ELR (cell line): ENCODE results near the gene PLA2G1B.
A peak's percentile ranks its signal among the peaks of the same experiment; 100 is the strongest.
"Not testable (repeated sequence)": the region's sequence is repeated elsewhere in the genome, so short reads cannot be mapped to it uniquely, and the experiment has no call there.

ENCODE experiments used
- DNase-seq: peaks from one replicate; pipeline ENCODE4 v3.0.0-alpha.2; 2015; ENCODE audit warnings: low read depth

Gene PLA2G1B

DNA sequence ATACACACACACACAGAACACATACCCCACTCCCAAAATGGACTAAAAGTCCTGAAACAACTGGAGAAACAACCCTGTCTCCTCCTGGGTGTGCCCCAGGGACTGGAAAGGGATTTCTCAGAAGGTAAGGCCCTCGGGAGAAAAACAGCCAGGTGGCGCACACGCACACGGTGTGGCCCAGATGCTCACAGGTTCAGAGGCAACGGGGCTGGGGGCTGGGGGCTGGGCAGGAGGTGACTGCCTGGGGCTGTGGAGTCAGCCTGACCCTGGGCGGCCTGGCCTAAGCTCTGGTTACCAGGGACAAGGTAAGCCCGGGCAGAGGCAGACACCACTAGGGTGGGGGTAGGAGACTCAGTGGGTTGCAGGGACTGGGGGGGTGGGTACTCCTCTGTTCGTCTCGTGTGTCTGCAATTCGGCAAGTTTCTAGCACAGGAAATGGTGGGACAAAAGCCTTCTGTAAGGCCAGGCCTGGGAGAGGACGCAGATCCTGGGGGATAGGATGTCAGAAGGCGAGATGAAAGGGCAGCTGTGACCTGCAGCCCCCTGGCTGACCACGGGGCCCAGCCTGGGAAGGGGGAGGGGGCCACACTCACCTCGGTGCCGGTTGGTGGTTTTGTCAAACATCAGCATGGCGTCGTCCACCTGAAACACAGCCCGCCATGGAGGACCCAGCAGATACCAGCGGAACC, 31.0 kb upstream of the PLA2G1B start:
- DNase-seq, result no peak

DNA sequence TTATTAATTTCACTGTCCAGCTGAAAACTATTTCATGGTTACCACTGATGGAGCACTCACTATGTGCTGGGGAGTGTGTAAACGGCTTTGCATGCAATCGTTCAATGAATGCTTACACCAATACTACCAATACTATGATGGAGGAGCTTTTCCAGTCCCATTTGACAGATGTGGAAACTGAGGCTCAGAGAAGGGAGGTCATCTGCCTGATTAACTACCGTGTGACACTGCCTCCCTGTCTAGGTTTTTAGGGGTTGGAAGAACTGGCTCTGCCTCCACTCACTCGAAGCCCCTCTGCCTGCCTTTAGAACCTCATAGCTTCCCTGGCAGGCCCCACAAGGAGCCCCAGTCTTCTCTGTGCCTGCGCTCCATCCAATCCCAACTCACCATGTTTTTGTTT, 29.5 kb upstream of the PLA2G1B start:
- no peak for DNase-seq

DNA sequence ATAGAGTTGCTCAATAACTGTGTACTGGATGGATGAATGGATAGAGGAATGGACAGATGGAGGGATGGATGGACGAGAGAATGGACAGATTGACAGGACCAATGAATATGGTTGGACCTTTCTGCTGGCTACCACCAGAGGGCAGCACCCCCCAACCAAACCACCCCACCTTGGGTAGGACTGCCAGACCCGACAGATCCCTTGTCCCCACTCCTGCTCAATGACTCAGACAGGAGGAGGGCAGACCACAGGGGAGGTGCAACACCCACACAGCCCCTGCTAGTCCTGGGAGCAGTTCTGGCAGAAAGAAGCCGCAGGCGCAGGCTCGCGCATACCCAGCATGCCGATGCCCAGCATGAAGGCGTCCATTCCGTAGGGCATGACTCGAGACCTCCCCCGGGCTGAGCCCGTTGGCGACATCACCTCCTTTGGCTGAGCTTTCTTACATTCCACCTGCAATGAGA, 29.0 kb upstream of the PLA2G1B start:
- DNase-seq, result peak; percentile 86

DNA sequence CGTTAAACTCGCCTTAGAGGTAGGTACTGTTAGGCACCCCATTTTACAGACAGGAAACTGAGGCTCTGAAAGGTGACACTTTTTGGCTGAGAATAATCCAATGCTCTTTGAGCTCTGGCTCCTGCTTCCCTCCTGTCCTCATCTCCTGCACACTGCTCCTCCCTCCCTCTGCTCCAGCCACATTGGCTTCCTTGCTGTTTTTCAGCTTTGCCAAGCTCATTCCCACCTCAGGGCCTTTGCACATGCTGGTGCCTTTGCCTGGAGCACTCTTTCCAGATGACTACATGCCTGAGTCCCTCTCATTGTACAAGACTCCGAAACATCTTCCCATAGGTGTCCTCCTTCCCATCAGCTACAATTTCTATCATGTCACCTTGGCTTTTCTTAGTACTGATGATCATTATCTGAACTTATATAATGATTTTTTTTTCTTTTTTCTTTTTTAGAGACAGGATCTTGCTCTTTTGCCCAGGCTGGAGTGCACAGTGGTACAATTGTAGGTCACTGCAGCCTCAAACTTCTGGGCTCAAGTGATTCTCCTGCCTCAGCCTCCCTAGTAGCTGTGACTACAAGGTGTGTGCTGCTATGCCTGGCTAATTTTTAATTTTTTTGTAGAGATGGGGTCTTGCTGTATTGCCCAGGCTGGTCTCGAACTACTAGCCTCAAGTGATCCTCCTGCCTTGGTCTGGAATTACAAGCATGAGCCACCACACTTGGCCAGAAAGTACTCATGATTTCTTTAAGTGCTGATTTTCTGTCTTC, 26.2 kb upstream of the PLA2G1B start:
- DNase-seq, result no peak

DNA sequence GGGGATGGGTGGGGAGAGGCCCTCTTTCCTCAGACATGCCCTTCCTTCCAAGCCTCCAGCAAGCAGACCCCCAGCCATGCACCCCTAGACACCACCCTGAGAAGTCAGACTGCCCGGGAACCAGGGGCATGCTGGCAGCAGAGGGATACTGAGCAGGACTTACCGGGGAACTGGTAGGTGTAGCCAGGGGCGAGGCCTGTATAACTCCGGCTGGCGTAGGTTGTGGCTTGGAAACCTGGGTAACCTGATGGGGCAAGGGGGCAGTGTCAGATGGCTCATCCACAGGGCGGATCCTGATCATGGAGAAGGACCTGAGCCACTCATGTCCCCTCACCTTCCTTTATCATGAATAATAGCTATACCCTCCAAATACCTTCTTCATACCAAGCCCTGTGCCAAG, 25.6 kb upstream of the PLA2G1B start:
- no peak for DNase-seq

DNA sequence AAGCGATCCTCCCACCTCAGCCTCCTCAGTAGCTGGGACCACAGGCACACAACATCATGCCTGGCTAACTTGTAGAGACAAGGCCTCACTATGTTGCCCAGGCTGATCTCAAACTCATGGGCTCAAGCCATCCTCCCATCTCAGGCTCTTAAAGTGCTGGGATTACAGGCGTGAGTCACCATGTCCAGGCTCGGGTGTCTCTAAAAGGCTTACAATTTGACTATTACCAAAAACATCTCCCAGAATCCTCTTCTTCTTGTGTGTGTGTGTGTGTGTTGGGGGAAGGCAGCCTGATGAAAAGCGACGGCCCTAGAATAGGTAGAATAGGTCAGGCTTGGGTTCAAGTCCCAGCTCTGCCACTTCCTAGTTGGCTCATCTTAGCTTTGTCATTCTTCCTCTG, 24.5 kb upstream of the PLA2G1B start:
- DNase-seq, result peak; percentile 70

DNA sequence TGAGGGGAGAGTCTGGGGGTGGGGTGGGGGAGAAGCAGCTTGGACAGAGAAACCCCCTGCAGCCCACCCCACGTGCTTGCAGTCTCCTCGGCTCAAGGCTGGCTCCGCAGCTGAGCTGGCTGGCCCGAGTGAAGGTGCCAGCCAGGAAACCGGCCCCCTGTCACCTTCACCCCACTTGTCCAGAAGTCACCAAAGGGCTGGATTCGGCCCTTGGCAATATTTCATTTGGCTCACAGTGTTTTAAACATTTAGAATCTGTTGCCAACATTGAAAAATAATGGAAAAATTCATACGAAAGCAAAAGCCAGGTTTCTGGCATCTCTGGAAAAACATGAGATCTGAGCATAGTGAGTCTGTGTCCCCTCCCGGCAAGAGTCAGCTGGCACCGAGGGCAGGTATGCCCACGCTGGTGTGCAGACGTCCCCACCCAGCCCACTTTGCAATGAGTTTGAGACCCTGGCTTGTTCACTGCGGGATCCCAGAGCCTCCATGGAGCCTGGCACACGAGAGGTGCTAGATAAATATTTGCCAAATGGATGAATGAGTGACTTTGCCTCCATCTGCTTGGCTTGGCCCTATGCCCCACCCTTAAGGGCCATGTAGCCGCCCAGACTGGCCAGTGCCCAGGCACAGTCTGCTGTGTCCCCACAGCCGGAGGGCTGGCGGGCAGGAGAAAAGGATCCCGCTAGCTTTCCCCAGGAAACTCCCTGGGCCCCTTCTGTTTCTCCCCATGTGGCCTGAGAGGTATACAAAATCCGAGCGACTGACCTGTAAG, 23.2 kb upstream of the PLA2G1B start:
- DNase-seq, result no peak

DNA sequence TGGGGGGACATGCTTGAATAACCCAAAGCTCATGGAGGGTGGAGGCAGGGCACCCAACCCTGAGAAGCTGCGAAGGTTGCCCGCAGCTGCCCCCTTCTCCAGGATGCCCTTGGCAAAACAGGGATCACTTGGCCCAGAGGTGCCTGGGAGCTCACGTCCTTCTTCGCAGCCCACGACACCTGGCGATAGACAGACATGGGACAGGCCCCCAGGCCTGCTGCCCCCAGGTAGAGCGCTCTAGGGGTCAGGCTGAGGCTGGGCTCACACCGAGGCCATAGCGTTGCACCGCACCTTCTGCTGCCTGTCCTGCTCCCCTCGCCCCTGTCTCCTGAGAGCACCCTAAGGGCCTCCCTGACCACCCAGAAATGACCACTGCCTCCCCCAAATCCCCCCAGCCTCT, 20.2 kb upstream of the PLA2G1B start:
- no peak for DNase-seq

DNA sequence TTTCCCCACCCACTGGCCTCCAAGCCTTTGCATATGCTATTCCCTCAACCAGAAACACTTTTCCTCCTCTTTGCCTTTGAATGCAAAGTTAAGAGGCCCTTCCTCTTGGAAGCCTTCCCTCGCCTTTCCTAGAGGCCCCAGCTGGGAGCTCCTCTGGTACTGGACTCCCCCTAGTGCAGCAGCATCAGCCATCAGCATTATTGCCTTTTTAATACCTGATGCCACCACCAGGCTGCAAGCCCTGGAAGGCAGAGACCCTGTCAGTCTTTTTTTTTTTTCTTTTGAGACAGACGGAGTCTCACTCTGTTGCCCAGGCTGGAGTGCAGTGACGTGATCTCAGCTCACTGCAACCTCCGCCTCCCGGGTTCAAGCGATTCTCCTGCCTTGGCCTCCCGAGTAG, 19.1 kb upstream of the PLA2G1B start:
- DNase-seq, result peak; percentile 40

DNA sequence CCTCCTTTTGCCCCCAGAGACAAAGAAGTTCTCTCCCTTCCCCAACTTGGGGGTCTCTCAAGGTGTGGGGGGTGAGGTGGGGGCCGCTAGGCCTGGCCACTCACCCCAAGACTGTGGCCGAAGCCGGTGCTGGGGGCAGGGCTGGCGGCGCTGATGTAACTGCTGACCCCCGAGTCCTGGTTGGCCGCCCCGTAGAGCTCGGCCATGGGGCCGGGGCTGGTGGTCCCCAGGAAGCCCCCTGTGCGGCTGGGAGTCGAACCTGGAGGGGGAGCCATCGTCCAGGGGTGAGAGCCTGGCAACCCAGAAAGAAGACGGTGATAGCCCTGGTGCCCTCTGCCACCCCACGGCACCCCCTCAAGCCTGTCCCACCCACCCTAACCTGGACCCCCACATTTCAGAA, 18.5 kb upstream of the PLA2G1B start:
- no peak for DNase-seq

DNA sequence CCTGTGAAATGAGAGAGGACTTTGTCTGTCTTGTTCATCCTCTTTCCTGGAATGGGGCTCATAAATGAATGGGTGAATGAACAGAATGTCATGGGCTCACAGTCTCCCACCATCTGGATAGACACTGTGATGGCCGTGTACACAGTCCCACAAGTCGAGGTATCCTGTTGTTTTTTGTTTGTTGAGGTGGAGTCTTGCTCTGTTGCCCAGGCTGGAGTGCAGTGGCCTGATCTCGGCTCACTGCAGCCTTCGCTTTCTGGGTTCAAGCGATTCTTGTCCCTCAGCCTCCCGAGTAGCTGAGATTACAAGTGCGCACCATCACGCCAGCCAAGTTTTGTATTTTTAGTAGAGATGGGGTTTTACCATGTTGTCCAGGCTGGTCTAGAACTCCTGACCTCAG, 16.1 kb upstream of the PLA2G1B start:
- no peak for DNase-seq

DNA sequence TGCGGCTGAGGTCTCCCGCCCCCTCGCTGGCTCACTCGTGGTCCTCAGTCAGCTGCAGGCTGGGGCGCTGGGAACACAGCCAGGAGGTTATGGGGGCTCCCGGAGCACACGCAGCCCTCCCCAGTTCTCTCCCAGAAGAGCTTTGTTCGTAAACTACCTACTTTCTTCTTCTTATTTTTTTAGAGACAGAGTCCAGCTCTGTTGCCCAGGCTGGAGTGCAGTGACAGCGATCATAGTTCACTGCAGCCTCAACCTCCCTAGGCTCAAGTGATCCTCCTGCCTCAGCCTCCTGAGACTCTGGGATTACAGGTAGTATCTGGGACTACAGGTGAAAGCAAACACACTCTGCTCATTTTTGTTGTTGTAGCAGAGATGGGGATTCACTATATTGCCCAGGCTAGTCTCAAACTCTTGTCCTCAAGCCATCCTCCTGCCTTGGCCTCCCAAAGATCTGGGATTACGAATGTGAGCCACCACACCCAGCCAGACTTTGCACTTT, 15.5 kb upstream of the PLA2G1B start:
- DNase-seq, result no peak

DNA sequence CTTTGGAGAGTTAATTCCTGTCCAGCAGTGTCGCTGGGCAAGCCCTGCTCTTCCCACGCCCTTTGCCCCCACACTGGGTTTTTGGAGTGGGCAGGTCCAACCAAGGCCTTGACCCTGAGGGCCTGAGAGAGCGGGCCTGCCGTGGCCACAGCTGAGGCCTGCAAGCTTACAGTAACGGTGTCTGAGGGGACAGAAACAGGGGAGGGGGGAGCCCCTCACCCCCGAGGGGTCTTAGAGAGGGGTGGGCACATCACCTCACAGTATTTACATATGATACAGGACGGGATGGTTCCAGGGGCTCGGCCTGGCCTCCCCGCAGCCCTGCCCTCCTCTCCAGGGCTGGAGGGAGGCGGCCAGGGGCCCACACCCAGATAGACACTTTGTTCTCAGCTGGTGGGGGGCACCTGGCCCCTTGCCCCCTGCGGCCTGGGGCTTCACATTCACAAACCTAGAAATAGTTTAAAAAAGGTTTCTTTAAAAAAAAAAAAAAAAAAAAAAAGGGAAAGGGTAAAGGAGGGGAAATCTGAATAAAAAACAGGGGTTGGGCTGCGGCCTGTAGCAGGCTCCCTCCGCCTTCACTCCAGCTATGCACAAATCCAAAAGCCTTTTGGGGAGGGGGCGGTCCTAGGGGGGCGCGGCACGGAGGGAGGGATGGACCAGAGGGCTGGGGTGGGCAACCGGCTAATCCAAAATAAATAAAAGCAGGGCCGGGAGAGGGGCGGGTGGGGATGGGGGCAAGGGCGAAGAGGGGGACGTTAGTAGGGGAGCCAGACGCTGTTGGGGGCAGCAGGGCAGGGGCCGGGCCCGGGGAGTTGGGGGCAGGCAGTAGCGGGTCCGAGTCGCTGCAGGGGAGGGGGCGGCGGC, 14.8 kb upstream of the PLA2G1B start:
- DNase-seq, result no peak

DNA sequence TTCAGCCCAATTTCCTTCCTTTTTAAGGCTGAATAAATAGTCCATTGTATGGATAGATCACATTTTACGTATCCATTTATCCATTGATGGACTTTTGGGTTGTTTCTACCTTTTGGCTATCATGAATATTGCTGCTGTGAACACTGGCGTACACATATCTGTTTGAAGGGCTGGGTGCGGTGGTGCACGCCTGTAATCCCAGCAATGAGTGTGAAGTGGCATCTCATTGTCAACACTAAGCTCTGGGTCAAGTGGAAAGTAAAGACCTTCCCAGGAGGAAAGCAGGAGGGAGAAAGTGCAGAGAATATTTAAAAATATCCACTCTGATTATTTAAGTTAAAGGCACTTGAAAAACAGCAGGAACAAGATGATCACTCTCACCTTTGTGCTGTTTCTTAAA, 11.7 kb upstream of the PLA2G1B start:
- DNase-seq, result no peak

DNA sequence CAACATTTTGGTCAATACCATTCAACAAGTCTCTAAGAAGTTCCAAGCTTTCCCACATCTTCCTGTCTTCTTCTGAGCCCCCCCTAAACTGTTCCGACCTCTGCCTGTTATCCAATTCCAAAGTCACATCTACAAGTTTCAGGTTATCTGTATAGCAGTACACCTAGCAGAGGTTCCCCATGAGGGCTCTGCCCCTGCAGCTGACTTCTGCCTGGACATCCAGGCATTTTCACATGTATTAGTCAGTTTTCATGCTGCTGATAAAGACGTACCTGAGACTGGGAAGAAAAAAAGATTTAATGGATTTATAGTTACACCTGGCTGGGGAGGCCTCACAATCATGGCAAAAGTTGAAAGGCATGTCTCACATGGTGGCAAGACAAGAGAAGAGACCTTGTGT, 10.2 kb upstream of the PLA2G1B start:
- DNase-seq, result no peak

DNA sequence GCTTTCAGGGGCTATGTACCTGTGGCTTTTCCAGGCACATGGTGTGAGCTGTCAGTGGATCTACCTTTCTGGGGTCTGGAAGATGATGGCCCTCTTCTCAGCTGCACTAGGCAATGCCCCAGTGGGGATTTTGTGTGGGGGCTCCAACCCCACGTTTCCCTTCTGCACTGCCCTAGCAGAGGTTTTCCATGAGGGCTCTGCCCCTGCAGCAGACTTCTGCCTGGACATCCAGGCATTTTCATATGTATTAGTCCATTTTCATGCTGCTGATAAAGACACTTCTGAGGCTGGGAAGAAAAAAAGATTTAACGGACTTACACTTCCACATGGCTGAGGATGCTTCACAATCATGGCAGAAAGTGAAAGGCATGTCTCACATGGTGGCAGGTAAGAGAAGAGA, 8.8 kb upstream of the PLA2G1B start:
- DNase-seq, result not testable (repeated sequence)

DNA sequence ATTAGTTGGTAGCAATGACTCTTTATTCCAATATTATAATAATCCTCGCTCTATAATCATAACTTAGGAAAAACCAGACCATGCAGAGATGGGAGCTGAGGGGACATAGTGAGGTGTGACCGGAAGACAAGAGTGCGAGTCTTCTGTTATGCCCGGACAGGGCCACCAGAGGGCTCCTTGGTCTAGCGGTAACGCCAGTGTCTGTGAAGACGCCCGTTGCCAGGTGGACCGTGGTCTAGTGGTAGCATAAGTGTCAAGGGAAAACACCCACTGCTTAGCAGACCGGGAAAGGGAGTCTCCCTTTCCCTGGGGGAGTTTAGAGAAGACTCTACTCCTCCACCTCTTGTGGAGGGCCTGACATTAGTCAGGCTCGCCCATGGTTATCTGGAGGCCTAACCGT, 7.9 kb upstream of the PLA2G1B start:
- DNase-seq, result peak; percentile 63

DNA sequence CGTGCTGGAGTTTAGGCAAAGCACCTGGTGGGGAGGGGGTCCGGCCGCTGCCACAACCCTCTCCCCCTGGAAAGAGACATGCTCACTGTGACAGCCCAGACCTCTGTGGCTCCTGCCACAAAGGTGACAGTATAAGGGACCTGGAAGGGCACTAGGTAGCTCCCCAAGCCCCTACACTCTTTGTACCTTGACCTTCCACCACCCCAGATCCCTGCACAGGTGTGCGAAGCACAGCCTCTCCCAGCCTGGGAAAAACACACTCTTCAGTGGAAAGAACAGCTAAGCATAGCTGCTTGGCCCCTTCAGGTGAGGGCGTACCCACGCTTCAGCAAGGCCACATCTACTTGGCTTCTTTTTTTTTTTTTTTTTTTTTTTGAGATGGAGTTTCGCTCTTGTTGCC, 4.9 kb upstream of the PLA2G1B start:
- DNase-seq, result no peak

DNA sequence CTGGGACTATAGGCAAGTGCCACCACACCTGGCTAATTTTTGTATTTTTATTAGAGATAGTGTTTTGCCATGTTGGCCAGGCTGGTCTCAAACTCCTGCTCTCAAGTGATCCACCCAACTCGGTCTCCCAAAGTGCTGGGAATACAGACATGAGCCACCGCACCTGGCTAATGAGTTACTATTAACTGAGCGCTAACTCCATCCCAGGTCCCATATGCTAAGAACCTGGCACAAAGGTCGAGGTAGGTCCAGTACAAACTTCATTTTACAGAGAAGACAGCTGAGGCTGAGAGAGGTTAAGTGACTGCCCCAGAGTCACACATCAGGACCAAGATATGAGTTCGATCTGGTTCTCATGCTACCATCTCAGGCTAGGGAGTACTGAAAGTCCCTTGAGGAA, 4.5 kb upstream of the PLA2G1B start:
- DNase-seq, result no peak

DNA sequence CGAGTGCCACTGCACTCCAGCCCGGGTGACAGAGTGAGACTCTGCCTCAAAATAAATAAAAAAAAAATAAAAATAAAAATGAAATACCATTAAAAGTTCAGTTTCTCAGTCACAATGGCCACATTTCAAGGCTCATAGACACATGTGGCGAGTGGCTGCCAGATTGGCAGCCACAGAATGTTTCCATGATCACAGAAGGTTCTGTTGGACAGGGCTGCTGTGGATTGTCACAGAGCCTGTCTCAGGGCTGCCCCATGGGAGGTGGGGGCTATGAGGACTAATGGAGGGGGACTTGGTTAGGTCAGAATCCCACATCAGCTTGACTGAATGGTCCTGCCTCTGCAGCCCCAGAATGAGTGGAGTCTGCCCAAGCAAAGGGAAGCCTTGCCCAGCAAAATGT, 3.8 kb upstream of the PLA2G1B start:
- no peak for DNase-seq

DNA sequence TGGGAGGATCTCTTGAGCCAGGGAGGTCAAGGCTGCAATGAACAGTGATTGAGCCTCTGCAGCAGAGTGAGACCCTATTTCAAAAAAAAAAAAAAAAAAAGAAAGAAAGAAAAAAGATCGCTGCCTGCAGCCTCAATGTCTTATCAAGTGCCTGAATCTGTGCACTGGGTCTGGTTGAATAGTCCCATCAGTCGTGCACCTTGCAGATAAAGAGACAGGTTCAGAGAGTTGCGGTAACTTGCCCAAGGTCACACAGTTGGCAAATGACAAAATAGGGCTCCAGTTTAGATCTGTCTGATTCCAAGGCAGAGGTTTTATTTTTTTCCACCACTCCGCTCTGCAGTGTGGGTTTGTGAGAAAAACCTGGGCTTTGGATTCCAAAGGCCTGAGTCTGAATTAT, 649 bp upstream of the PLA2G1B start:
- no peak for DNase-seq
